Right kidney (tissue), 1 donor: ENCODE measurements around the gene DENND6A.
"Not testable (repeated sequence)": the region's sequence is repeated elsewhere in the genome, so short reads cannot be mapped to it uniquely, and the experiment has no call there.

ENCODE experiments used
- DNase-seq: peaks from one replicate; pipeline ENCODE4 v3.0.0-alpha.2; 2016

The DENND6A gene

DNA sequence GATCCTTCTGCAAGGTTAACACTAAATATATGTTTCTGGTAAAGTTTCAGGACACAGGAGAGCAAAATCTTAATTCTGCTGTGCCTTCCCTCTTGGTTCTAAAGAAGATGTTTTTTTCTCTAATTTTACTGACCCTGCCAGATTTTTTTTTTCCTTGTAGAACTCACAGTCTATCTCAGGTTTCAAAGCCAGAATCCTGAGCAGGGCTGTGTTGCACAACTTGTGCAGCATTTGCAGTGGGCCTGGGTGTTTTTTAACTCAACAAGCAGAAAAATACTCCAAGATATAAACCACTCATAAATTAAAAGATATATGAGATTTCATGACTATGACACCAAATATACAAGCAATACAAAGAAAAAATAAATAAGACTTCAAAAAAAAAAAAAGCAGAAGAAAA, 55.5 kb downstream of the DENND6A start:
- DNase-seq, result no peak

DNA sequence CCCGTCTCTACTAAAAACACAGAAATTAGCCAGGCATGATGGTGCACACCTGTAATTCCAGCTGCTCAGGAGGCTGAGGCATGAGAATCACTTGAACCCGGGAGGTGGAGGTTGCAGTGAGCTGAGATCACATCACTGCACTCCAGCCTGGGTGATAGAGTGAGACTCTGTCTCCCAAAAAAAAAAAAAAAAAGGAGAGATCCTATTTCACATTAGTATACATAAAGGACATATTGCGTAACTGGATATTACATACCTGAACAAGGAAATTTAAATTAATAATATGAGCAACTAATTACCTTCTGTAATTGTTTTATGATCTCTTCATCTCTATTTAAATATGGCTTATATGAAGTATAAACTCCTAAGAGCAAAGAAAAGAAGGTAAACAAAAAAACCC, 58.6 kb downstream of the DENND6A start:
- not testable (repeated sequence) for DNase-seq

DNA sequence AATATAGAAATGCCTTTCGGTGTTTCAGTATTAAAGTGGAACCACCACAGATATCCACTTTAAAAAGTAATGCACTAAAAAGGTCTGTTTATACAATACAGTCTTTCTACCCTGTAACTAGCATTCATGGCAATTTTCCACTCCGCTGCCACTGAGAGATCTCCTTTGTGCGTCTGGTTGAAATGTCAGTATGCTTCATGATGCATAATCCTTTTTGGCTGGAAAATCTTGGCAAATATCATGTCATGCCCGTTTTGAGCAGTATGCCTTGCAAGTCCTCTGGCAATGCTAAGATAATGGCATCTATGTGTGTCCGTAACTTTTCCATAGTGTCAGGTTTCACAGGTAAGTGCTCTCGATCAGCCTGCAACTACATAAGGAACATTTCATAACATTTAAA, 64.9 kb downstream of the DENND6A start:
- DNase-seq, result no peak

DNA sequence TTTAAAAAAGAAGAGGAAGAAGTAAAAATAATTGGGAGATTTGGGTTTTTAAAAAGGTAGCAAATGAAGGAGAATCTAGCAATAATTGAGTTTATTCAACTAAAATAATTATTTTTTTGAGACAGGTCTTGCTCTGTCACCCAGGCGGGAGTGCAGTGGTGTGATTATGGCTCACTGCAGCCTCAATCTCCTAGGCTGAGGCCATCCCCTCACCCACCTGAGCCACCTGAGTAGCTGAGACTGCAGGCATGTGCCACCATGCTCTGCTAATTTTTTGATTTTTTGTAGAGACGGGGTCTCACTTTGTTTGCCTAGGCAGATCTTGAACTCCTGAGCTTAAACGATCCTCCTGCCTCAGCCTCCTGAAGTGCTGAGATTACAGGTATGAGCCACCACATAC, 68.1 kb downstream of the DENND6A start:
- DNase-seq, result no peak

GRCh38 chr3:57622362-57622761, 70.5 kb downstream of the DENND6A start:
- no peak for DNase-seq

DNA sequence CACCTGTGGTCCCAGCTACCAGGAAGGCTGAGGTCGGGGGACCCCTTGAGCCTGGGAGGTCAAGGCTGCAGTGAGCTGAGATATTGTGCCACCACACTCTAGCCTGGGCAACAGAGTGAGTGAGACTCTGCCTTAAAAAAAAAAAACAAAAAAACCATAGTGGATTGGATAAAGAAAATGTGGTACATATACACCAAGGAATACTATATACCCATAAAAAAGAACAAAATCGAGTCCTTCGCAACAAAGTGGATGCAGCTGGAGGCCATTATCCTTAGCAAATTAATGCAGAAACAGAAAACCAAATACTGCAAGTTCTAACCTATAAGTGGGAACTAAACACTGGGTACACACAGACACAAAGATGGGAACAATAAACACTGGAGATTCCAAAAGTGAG, 75.1 kb downstream of the DENND6A start:
- DNase-seq, result no peak

DNA sequence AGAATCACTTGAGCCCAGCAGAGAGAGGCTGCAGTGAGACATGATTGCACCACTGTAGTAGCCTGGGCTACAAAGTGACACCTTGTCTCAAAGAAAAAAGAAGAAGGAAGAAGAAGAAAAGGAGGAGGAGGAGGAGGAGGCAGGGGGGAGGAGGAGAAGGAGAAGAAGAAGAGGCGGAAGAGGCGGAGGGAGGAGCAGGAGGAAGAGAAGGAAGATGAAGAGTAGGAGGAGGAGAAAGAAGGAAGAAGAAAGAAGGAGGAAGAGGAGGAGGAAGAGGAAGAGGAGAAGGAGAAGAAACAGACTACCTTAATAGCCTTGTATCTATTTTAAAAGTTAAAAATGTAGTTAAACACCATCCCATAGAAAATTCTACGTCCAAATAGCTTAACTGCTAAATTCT, 76.6 kb downstream of the DENND6A start:
- no peak for DNase-seq

DNA sequence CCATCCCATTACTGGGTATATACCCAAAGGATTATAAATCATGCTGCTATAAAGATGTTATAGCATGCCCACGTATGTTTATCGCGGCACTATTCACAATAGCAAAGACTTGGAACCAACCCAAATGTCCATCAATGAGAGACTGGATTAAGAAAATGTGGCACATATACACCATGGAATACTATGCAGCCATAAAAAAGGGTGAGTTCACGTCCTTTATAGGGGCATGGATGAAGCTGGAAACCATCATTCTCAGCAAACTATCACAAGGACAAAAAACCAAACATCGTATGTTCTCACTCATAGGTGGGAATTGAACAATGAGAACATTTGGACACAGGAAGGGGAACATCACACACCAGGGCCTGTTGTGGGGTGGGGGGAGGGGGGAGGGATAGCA, 81.0 kb downstream of the DENND6A start:
- DNase-seq, result not testable (repeated sequence)

- no peak for DNase-seq
Observed at GRCh38 chr3:57605683-57606082, 87.2 kb downstream of the DENND6A start.

GRCh38 chr3:57604971-57605370, 87.9 kb downstream of the DENND6A start:
- no peak for DNase-seq

GRCh38 chr3:57600195-57600594, 92.7 kb downstream of the DENND6A start:
- no peak for DNase-seq

DNA sequence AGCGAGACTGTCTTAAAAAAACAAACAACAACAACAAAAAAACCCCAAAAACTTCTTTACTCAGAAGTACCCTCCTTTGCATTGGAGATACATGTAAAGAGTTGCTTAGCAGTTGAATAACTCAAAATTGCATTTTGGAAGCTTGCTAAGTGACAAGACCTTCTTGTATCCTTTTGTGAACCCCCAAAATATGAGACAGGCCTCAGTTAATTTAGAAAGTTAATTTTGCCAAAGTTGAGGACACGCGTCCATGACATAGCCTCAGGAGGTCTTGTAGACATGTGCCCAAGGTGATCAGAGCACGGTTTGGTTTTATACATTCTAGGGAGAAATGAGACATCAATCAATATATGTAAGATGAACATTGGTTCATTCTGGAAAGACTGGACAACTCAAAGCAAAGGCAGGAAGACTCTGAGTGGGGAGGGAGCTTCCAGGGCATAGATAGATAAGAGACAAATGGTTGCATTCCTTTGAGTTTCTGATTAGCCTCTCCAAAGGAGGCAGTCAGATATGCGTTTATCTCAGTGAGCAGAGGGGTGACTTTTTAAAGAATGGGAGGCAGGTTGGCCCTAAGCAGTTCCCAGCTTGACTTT, 94.0 kb downstream of the DENND6A start:
- DNase-seq, result no peak

- DNase-seq, result peak; percentile 97
Observed at GRCh38 chr3:57597127-57597923, 95.6 kb downstream of the DENND6A start, which contains the start of gene ARF4. Gene ARF4, minus strand, starts transcription at chr3:57597344. Its CDS starts 204 bp downstream, at chr3:57597140.

DNA sequence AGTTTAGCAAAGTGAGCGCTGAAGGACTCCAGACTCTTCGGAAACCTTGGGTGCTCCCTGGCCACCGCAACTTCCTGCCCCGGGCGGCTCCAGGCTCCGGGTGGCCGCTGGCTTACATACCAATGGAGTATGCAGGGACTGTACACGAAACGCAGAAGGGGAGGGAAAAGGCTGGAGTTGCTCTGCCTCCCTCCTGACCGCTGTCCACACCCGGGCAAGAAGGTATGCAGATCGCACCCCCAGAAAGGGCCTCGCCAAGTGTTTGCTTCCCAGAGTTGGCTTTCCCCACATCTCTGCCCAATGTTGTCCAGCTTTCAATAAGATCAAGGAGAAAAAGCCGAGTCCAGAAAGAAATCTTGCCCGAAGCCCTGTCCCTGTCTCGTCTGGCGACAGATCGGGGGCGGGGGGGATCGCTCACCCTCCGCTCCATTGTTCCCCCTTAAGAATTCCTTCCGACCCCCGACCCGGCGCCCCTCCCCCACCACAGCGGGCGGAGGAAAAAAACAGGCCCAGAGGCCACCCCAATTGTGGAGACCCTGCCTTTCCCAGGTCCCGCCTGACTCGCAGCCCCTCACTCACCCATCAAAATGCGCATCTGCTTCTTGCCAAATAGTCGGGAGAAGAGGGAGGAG, 96.3 kb downstream of the DENND6A start:
- DNase-seq, result peak; percentile 82

GRCh38 chr3:57594576-57594975, 98.3 kb downstream of the DENND6A start:
- no peak for DNase-seq

- DNase-seq, result no peak
Observed at GRCh38 chr3:57594144-57594543, 98.7 kb downstream of the DENND6A start.

DNA sequence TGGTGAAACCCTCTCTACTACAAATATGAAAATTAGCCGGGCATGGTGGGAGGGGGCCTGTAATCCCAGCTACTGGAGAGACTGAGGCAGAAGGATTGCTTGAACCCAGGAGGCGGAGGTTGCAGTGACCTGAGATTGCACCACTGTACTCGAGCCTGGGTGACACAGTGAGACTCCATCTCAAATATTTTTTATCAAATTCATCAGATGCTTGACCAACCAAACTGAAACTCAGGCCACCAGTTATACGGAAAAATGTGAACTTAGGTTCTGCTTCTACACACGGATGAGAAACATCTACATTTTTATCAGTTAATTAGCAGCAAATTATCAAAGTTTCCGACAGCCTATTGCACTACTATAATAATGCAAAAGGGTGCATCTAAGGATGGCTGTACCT, 100.6 kb downstream of the DENND6A start:
- no peak for DNase-seq

GRCh38 chr3:57587905-57588304, 105.0 kb downstream of the DENND6A start:
- no peak for DNase-seq

- DNase-seq, result no peak
Observed at GRCh38 chr3:57586778-57587177, 106.1 kb downstream of the DENND6A start.

DNA sequence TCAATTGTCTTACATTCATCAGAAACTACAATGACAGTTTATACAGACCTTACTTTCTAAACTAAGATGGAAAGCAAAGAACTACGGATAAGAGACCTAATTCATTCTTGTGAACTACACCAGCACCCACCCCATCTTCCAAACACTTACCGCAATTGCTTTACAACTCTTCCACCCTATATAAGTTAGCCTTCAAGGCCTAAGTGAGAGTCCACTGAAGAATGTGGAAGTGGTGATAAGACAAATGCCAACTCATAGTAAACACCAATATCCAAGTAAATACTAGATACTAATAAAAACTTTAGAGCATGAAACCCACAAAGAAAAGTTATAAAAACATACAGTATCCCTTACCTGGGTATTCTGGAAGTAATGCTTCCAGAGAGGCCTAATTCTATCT, 109.3 kb downstream of the DENND6A start:
- DNase-seq, result no peak

GRCh38 chr3:57582474-57583168, 110.3 kb downstream of the DENND6A start:
- no peak for DNase-seq

GRCh38 chr3:57577801-57578200, 115.1 kb downstream of the DENND6A start:
- peak; percentile 32 for DNase-seq
